ENCODE measurements around the gene SLC24A1. TPM values are rescaled to one million over a fixed set of nuclear protein-coding genes. Genes with fewer than 3 reads are reported as not detected.

Gene SLC24A1
- polyA plus RNA-seq (2013), result 9.5 and 9.6 TPM in 2 replicates

GRCh38 chr15:65621638-65622037 is at the start of gene SLC24A1:
Gene SLC24A1, plus strand, starts transcription at chr15:65621938. Its CDS starts 2,143 bp downstream, at chr15:65624081.
- Histone ChIP-seq H2BK120ac (ENCODE audit: insufficient read depth, low read length, poor library complexity) (no peak within 1 kb of the TSS), H3K18ac (ENCODE audit: low read length) (no peak within 1 kb of the TSS)

GRCh38 chr15:65571971-65572370 is 49.8 kb upstream of the SLC24A1 start:
- H3K14ac ChIP-seq (ENCODE audit: low read length), result no peak overlapping the region
- no peak overlapping the region for H3K23ac ChIP-seq (ENCODE audit: low read length)
- no peak overlapping the region for H2BK5ac ChIP-seq (ENCODE audit: low read depth, low read length, poor library complexity)
- no peak overlapping the region for H2BK120ac ChIP-seq (ENCODE audit: insufficient read depth, low read length, poor library complexity)
- peaks cover 21 to 33% of the 10 kb centered on the region in 2 experiments for H3K36me3 ChIP-seq (ENCODE audit: control insufficient read depth in 1 of 2, insufficient read depth in 2 of 2, low read length in 2 of 2)
- H3K79me2 ChIP-seq (ENCODE audit: control insufficient read depth, insufficient read depth, low read length, poor library complexity), result no peaks in the 10 kb centered on the region
- no peak overlapping the region for H2AK5ac ChIP-seq (ENCODE audit: low read length)
- WGBS (ENCODE audit: extremely low coverage, insufficient coverage, insufficient read length), result no CpG with 5 or more reads among the region's 2 CpGs
- H3K4ac ChIP-seq (ENCODE audit: low read depth, low read length), result no peak overlapping the region
- H3K79me1 ChIP-seq (ENCODE audit: low read length), result no peaks in the 10 kb centered on the region
- no peak overlapping the region for H3K4me2 ChIP-seq (ENCODE audit: low read length)
- no peak overlapping the region for H3K9ac ChIP-seq (ENCODE audit: low read length)
- no peak overlapping the region for H3K4me3 ChIP-seq (ENCODE audit: low read depth, low read length)
- H4K8ac ChIP-seq (ENCODE audit: low read depth, low read length), result no peak overlapping the region
- H4K91ac ChIP-seq (ENCODE audit: low read depth, low read length), result no peak overlapping the region
- H3K4me1 ChIP-seq (ENCODE audit: control insufficient read depth in 1 of 2, insufficient read depth in 2 of 2, low read length in 2 of 2), result no peaks in the 10 kb centered on the region
- no peaks in the 10 kb centered on the region for H3K9me3 ChIP-seq (ENCODE audit: insufficient read depth, low read depth, low read length)
- no peak overlapping the region for H3K18ac ChIP-seq (ENCODE audit: low read length)
- H2AFZ ChIP-seq (ENCODE audit: insufficient read depth, low read length, poor library complexity), result no peak overlapping the region
- no peak for DNase-seq
- no peaks in the 10 kb centered on the region for H3K27me3 ChIP-seq (ENCODE audit: insufficient read depth, low read length)
- no peak overlapping the region for H3K27ac ChIP-seq (ENCODE audit: low read depth, low read length)
- no peak overlapping the region for H4K12ac ChIP-seq (ENCODE audit: low read depth, low read length)
- H2BK12ac ChIP-seq (ENCODE audit: low read length), result no peak overlapping the region

More at GRCh38 chr15:65621638-65622037, at the start of gene SLC24A1:
- Histone ChIP-seq H3K4me3 (ENCODE audit: low read depth, low read length) (no peak within 1 kb of the TSS), H3K36me3 (ENCODE audit: control insufficient read depth in 1 of 2, insufficient read depth in 2 of 2, low read length in 2 of 2) (peaks cover 4 to 5% of the 10 kb centered on the region in 2 experiments), H4K8ac (ENCODE audit: low read depth, low read length) (no peak within 1 kb of the TSS), H3K27ac (ENCODE audit: low read depth, low read length) (no peak within 1 kb of the TSS), H4K91ac (ENCODE audit: low read depth, low read length) (no peak within 1 kb of the TSS), H3K9ac (ENCODE audit: low read length) (no peak within 1 kb of the TSS), H3K79me1 (ENCODE audit: low read length) (no peaks in the 10 kb centered on the region), H4K12ac (ENCODE audit: low read depth, low read length) (no peak within 1 kb of the TSS), H3K4me2 (ENCODE audit: low read length) (no peak within 1 kb of the TSS), H3K27me3 (ENCODE audit: insufficient read depth, low read length) (no peaks in the 10 kb centered on the region), H2BK12ac (ENCODE audit: low read length) (no peak within 1 kb of the TSS), H3K14ac (ENCODE audit: low read length) (no peak within 1 kb of the TSS), H2AFZ (ENCODE audit: insufficient read depth, low read length, poor library complexity) (no peak within 1 kb of the TSS), H3K23ac (ENCODE audit: low read length) (no peak within 1 kb of the TSS), H3K9me3 (ENCODE audit: insufficient read depth, low read depth, low read length) (no peaks in the 10 kb centered on the region), H3K79me2 (ENCODE audit: control insufficient read depth, insufficient read depth, low read length, poor library complexity) (no peaks in the 10 kb centered on the region), H2AK5ac (ENCODE audit: low read length) (no peak within 1 kb of the TSS), H3K4me1 (ENCODE audit: control insufficient read depth in 1 of 2, insufficient read depth in 2 of 2, low read length in 2 of 2) (no peaks in the 10 kb centered on the region), H3K4ac (ENCODE audit: low read depth, low read length) (no peak within 1 kb of the TSS), H2BK5ac (ENCODE audit: low read depth, low read length, poor library complexity) (no peak within 1 kb of the TSS)
- no peak for DNase-seq
- WGBS (ENCODE audit: extremely low coverage, insufficient coverage, insufficient read length), result no CpG with 5 or more reads among the region's 6 CpGs

GRCh38 chr15:65576664-65577063 is 45.1 kb upstream of the SLC24A1 start:
- Histone ChIP-seq H4K8ac (ENCODE audit: low read depth, low read length) (no peak overlapping the region), H3K18ac (ENCODE audit: low read length) (no peak overlapping the region), H3K23ac (ENCODE audit: low read length) (no peak overlapping the region), H3K79me1 (ENCODE audit: low read length) (no peaks in the 10 kb centered on the region), H3K9ac (ENCODE audit: low read length) (no peak overlapping the region), H3K4ac (ENCODE audit: low read depth, low read length) (no peak overlapping the region), H2BK12ac (ENCODE audit: low read length) (no peak overlapping the region), H3K27me3 (ENCODE audit: insufficient read depth, low read length) (no peaks in the 10 kb centered on the region), H4K12ac (ENCODE audit: low read depth, low read length) (no peak overlapping the region), H3K79me2 (ENCODE audit: control insufficient read depth, insufficient read depth, low read length, poor library complexity) (no peaks in the 10 kb centered on the region), H2BK5ac (ENCODE audit: low read depth, low read length, poor library complexity) (no peak overlapping the region), H3K36me3 (ENCODE audit: control insufficient read depth in 1 of 2, insufficient read depth in 2 of 2, low read length in 2 of 2) (peaks cover 10 to 24% of the 10 kb centered on the region in 2 experiments), H3K4me1 (ENCODE audit: control insufficient read depth in 1 of 2, insufficient read depth in 2 of 2, low read length in 2 of 2) (peaks cover 3% of the 10 kb centered on the region in 2 experiments), H3K9me3 (ENCODE audit: insufficient read depth, low read depth, low read length) (no peaks in the 10 kb centered on the region), H3K14ac (ENCODE audit: low read length) (no peak overlapping the region), H4K91ac (ENCODE audit: low read depth, low read length) (no peak overlapping the region), H2AK5ac (ENCODE audit: low read length) (no peak overlapping the region), H2AFZ (ENCODE audit: insufficient read depth, low read length, poor library complexity) (no peak overlapping the region), H3K4me2 (ENCODE audit: low read length) (no peak overlapping the region), H3K4me3 (ENCODE audit: low read depth, low read length) (no peak overlapping the region), H2BK120ac (ENCODE audit: insufficient read depth, low read length, poor library complexity) (no peak overlapping the region), H3K27ac (ENCODE audit: low read depth, low read length) (no peak overlapping the region)
- DNase-seq, result no peak
- no CpG with 5 or more reads among the region's 1 CpG for WGBS (ENCODE audit: extremely low coverage, insufficient coverage, insufficient read length)

GRCh38 chr15:65577129-65577996 is 44.4 kb upstream of the SLC24A1 start:
- no CpG with 5 or more reads among the region's 6 CpGs for WGBS (ENCODE audit: extremely low coverage, insufficient coverage, insufficient read length)
- no peaks in the 10 kb centered on the region for H3K27me3 ChIP-seq (ENCODE audit: insufficient read depth, low read length)
- H2BK5ac ChIP-seq (ENCODE audit: low read depth, low read length, poor library complexity), result no peak overlapping the region
- H3K18ac ChIP-seq (ENCODE audit: low read length), result no peak overlapping the region
- no peak overlapping the region for H4K12ac ChIP-seq (ENCODE audit: low read depth, low read length)
- H4K8ac ChIP-seq (ENCODE audit: low read depth, low read length), result no peak overlapping the region
- H3K4me1 ChIP-seq (ENCODE audit: control insufficient read depth in 1 of 2, insufficient read depth in 2 of 2, low read length in 2 of 2), result peaks cover 3% of the 10 kb centered on the region in 2 experiments
- no peak overlapping the region for H2AK5ac ChIP-seq (ENCODE audit: low read length)
- H2AFZ ChIP-seq (ENCODE audit: insufficient read depth, low read length, poor library complexity), result no peak overlapping the region
- no peak overlapping the region for H3K4me2 ChIP-seq (ENCODE audit: low read length)
- DNase-seq, result no peak
- H3K79me1 ChIP-seq (ENCODE audit: low read length), result no peaks in the 10 kb centered on the region
- no peak overlapping the region for H2BK120ac ChIP-seq (ENCODE audit: insufficient read depth, low read length, poor library complexity)
- no peak overlapping the region for H2BK12ac ChIP-seq (ENCODE audit: low read length)
- no peak overlapping the region for H3K27ac ChIP-seq (ENCODE audit: low read depth, low read length)
- no peaks in the 10 kb centered on the region for H3K79me2 ChIP-seq (ENCODE audit: control insufficient read depth, insufficient read depth, low read length, poor library complexity)
- no peaks in the 10 kb centered on the region for H3K9me3 ChIP-seq (ENCODE audit: insufficient read depth, low read depth, low read length)
- no peak overlapping the region for H4K91ac ChIP-seq (ENCODE audit: low read depth, low read length)
- H3K4me3 ChIP-seq (ENCODE audit: low read depth, low read length), result peak overlapping the region; percentile 49
- no peak overlapping the region for H3K9ac ChIP-seq (ENCODE audit: low read length)
- no peak overlapping the region for H3K14ac ChIP-seq (ENCODE audit: low read length)
- no peak overlapping the region for H3K23ac ChIP-seq (ENCODE audit: low read length)
- H3K36me3 ChIP-seq (ENCODE audit: control insufficient read depth in 1 of 2, insufficient read depth in 2 of 2, low read length in 2 of 2), result peaks cover 10 to 21% of the 10 kb centered on the region in 2 experiments
- no peak overlapping the region for H3K4ac ChIP-seq (ENCODE audit: low read depth, low read length)
